ENCODE data around the gene EEIG2. TPM values are rescaled to one million over a fixed set of nuclear protein-coding genes. Genes with fewer than 3 reads are reported as not detected.

EEIG2 gene
- total RNA-seq, 1 experiment from 2014 or later: 16.0 TPM

GRCh38 chr1:108531444-108531843 lies 28.5 kb upstream of the EEIG2 start:
- no TSS peak for BruUV-seq (replicated peaks)
- H3K9ac ChIP-seq (ENCODE audit: low read length): no peak overlapping the region
- H3K79me2 ChIP-seq (ENCODE audit: insufficient read depth, low read length): no peaks in the 10 kb centered on the region
- H3K9me3 ChIP-seq (ENCODE audit: control insufficient read depth in 1 of 2, insufficient read depth in 1 of 2, low read depth in 1 of 2, low read length in 2 of 2): no peaks in the 10 kb centered on the region
- H3K36me3 ChIP-seq (ENCODE audit: control insufficient read depth in 1 of 2, insufficient read depth in 2 of 2, low read length in 2 of 2): no peaks in the 10 kb centered on the region
- no peaks in the 10 kb centered on the region for H3K27me3 ChIP-seq (ENCODE audit: insufficient read depth, low read length)
- H3K4me1 ChIP-seq (ENCODE audit: control insufficient read depth in 1 of 2, insufficient read depth in 2 of 2, low read length in 2 of 2): no peaks in the 10 kb centered on the region
- TF ChIP-seq SP1 (IDR thresholded peaks at IDR 0.05; ENCODE audit: low read depth) (no peak), EZH2phosphoT487 (IDR thresholded peaks at IDR 0.05; ENCODE audit: borderline replicate concordance) (no peak), JUND (IDR thresholded peaks at IDR 0.05) (no peak), ZNF274 (IDR thresholded peaks at IDR 0.05; ENCODE audit: low read depth, low read length) (no peak), POLR2AphosphoS5 (IDR thresholded peaks at IDR 0.05; ENCODE audit: low read depth, low read length) (no peak), EGR1 (IDR thresholded peaks at IDR 0.05; ENCODE audit: low read depth) (no peak), CTCF (IDR thresholded peaks at IDR 0.05 in 2 of 3, conservative IDR thresholded peaks at IDR 0.05 in 1 of 3; ENCODE audit: borderline replicate concordance in 1 of 3, insufficient read depth in 1 of 3, low read depth in 2 of 3, low read length in 2 of 3) (no peak), ZFX (IDR thresholded peaks at IDR 0.05) (no peak), FOSL1 (IDR thresholded peaks at IDR 0.05; ENCODE audit: low read depth) (no peak), REST (IDR thresholded peaks at IDR 0.05; ENCODE audit: low read depth) (no peak), EZH2 (IDR thresholded peaks at IDR 0.05) (no peak), TCF7L2 (IDR thresholded peaks at IDR 0.05; ENCODE audit: borderline replicate concordance, extremely low read depth, insufficient read depth, insufficient read length) (no peak), RAD21 (IDR thresholded peaks at IDR 0.05; ENCODE audit: low read depth) (no peak), CBX3 (IDR thresholded peaks at IDR 0.05; ENCODE audit: low read depth) (no peak), POLR2A (IDR thresholded peaks at IDR 0.05; ENCODE audit: borderline replicate concordance, extremely low read depth, insufficient read depth, insufficient read length) (no peak), CEBPB (IDR thresholded peaks at IDR 0.05; ENCODE audit: low read depth) (no peak)
- TF ChIP-seq, protein P1, sequence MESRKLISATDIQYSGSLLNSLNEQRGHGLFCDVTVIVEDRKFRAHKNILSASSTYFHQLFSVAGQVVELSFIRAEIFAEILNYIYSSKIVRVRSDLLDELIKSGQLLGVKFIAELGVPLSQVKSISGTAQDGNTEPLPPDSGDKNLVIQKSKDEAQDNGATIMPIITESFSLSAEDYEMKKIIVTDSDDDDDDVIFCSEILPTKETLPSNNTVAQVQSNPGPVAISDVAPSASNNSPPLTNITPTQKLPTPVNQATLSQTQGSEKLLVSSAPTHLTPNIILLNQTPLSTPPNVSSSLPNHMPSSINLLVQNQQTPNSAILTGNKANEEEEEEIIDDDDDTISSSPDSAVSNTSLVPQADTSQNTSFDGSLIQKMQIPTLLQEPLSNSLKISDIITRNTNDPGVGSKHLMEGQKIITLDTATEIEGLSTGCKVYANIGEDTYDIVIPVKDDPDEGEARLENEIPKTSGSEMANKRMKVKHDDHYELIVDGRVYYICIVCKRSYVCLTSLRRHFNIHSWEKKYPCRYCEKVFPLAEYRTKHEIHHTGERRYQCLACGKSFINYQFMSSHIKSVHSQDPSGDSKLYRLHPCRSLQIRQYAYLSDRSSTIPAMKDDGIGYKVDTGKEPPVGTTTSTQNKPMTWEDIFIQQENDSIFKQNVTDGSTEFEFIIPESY (IDR thresholded peaks at IDR 0.05; ENCODE audit: extremely low read depth, insufficient replicate concordance, low read length): no peak
- TF ChIP-seq, protein P2, sequence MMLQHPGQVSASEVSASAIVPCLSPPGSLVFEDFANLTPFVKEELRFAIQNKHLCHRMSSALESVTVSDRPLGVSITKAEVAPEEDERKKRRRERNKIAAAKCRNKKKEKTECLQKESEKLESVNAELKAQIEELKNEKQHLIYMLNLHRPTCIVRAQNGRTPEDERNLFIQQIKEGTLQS (IDR thresholded peaks at IDR 0.05): no peak
- DNase-seq (ENCODE audit: low read depth, low spot score) (no peak), ATAC-seq (no peak)
- ChIA-PET POLR2A (no interaction called here), CTCF (no interaction called here), RAD21 (ENCODE audit: low non-redundant PET in 1 of 2, low total read pairs in 2 of 2, uncharacterized antibody in 2 of 2, unreplicated experiment in 2 of 2) (no interaction called here)
- intact Hi-C loops (cut with micrococcal nuclease): no loop called here
- no peak overlapping the region for H3K4me2 ChIP-seq (ENCODE audit: low read length)
- H2AFZ ChIP-seq (ENCODE audit: low read depth, low read length, poor library complexity, severe bottlenecking): no peak overlapping the region
- no peaks in the 10 kb centered on the region for H3K9me2 ChIP-seq (ENCODE audit: insufficient read depth)
- no peaks in the 10 kb centered on the region for H4K20me1 ChIP-seq (ENCODE audit: insufficient read depth)
- no peak overlapping the region for H3K4me3 ChIP-seq (replicated peaks in 1 of 2; ENCODE audit: low read depth in 1 of 2, low read length in 2 of 2)
- no peak overlapping the region for H3K27ac ChIP-seq (ENCODE audit: low read depth, low read length)
